IgD-negative memory B cell (primary cell): ENCODE measurements around the gene RASSF10. TPM values are rescaled to one million over a fixed set of nuclear protein-coding genes. Genes with fewer than 3 reads are reported as not detected.

Experiments
- H3K27ac Mint-ChIP-seq, 3 donors: one replicate each; pipeline ENCODE4 v1.8.0; 2020 to 2022; ENCODE audit warnings: mild to moderate bottlenecking in 3 of 3, mixed read lengths in 3 of 3, moderate library complexity in 1 of 3
- H3K27me3 Mint-ChIP-seq: one replicate; pipeline ENCODE4 v1.8.0; 2021; ENCODE audit warnings: mixed read lengths
- H3K36me3 Mint-ChIP-seq: one replicate; pipeline ENCODE4 v1.8.0; 2020; ENCODE audit warnings: mild to moderate bottlenecking, mixed read lengths
- H3K4me1 Mint-ChIP-seq, 3 donors: one replicate each; pipeline ENCODE4 v1.8.0; 2020 to 2022; ENCODE audit warnings: mixed read lengths in 3 of 3, mild to moderate bottlenecking in 1 of 3
- H3K4me3 Mint-ChIP-seq, 4 donors: one replicate each; pipeline ENCODE4 v1.8.0; 2020 to 2022; ENCODE audit warnings: mild to moderate bottlenecking in 4 of 4, mixed read lengths in 4 of 4, moderate library complexity in 3 of 4
- H3K9me3 Mint-ChIP-seq, 3 donors: one replicate each; pipeline ENCODE4 v1.8.0; 2020 to 2021; ENCODE audit warnings: mixed read lengths in 3 of 3, mild to moderate bottlenecking in 1 of 3
- polyA plus RNA-seq: library from polyadenylated mRNA; unstranded; fragments of 300-500 nt; fragmentation: Illumina TruSeq; gene quantifications from one replicate; pipeline ENCODE4 v1.2.3, GENCODE V29; 2021

Gene RASSF10
- polyA plus RNA-seq, 1 donor from 2014 or later: not detected

DNA sequence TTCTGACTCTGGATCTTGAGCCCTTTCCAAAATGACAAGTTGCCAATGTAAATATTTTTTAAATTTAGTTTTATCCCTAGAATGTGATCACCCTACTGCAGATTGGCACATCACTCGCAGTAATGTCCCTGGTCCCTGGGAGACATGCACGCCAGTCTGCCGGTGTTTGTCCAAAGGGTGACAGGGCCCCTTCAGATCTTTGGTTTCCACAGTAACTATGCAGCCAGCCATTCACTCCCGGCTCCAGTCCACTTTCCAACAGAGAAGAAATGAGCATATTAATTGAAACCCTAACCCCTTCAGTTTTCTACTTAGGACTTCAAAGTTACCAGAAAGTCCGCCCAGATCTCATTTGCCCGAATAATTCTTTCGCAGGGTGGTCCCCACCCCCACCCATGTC, 25.8 kb upstream of the RASSF10 start:
- Mint-ChIP-seq H3K27ac (no peak overlapping the region), H3K4me1 (no peaks in the 10 kb centered on the region), H3K27me3 (peaks cover 5% of the 10 kb centered on the region), H3K4me3 (no peak overlapping the region), H3K36me3 (no peaks in the 10 kb centered on the region), H3K9me3 (no peaks in the 10 kb centered on the region)

DNA sequence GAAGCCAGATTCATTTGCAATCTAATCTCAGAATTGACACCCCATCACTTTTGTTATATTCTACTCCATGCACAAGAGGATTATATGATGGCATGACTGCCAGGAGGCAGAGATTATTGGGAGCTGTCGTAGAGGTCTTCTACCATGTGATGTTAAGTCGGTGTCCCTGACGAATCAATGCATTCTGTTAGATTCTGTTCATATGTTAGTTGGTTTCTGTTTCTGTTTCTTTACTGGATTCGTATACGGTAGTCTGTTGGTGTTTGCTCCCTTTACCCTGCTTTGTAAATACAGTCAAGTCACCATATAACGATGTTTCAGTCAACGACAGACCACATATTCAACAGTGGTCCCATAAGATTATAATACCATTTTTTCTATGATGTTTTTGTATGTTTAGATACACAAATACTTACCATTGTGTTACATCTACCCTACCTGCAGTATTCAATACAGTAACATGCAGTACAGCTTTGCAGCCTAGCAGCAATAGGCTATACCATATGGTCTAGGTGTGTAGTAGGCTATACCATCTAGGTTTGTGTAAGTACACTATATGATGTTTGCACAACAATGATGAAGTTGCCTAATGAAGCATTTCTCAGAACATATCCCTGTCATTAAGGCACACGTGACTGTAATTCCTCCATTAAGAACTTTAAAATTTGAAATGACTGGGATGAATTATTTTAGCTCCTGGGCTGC, 22.8 kb upstream of the RASSF10 start:
- no peaks in the 10 kb centered on the region for H3K9me3 Mint-ChIP-seq
- H3K4me1 Mint-ChIP-seq: no peaks in the 10 kb centered on the region
- no peak overlapping the region for H3K27ac Mint-ChIP-seq
- H3K36me3 Mint-ChIP-seq: no peaks in the 10 kb centered on the region
- H3K4me3 Mint-ChIP-seq: no peak overlapping the region
- peaks cover 5% of the 10 kb centered on the region for H3K27me3 Mint-ChIP-seq

DNA sequence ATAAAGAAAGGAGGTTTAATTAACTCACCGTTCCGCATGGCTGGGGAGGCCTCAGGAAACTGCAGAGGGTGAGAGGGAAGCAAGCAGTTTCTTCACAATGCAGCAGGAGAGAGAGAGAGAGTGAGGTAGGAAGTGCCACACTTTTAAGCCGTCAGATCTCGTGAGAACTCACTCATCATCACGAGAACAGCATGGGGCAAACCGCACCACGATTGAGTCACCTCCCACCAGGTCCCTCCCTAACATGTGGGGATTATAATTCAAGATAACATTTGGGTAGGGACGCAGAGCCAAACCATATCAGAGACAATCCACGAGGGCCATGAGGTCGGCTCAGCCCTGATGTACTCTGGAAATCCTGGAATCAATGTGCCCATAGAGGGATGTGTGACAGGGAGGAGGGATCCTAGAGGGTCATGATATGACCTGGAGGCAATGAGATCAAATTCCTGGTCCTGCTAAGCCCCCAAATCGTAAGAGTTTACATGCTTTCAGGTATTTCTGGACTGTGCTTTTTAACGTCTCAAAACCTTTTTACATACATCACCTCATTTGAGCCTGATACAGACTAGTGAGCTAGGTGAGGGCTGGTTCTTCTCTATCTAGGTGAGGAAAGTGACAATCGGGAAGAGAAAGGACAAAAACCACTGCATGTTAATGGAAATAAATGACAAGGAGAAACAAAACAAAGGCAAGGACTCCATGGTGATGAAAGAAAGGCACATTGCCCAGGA, 19.5 kb upstream of the RASSF10 start:
- Mint-ChIP-seq H3K27ac (no peak overlapping the region), H3K4me3 (no peak overlapping the region), H3K4me1 (no peaks in the 10 kb centered on the region), H3K9me3 (peaks cover 0 to 2% (median 0%) of the 10 kb centered on the region in 3 donors), H3K36me3 (no peaks in the 10 kb centered on the region), H3K27me3 (peaks cover 5% of the 10 kb centered on the region)

DNA sequence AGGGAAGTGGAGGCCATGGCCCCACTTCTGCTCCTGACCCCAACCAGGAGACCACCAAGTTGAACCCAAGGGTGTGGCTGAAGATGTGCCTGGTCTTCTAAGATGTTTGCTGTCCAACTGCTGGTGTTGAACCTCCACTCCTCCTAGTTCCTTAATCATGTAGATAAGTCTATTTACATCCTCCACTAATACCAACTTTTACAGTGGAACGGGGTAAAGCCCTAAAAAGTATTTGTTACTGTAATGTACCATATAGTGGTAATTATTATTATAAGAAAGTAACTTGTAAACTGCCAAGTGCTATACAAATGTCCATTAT, 19.0 kb upstream of the RASSF10 start:
- H3K36me3 Mint-ChIP-seq: no peaks in the 10 kb centered on the region
- H3K4me3 Mint-ChIP-seq: no peak overlapping the region
- H3K9me3 Mint-ChIP-seq: peaks cover 0 to 2% (median 0%) of the 10 kb centered on the region in 3 donors
- H3K27me3 Mint-ChIP-seq: peaks cover 5% of the 10 kb centered on the region
- no peak overlapping the region for H3K27ac Mint-ChIP-seq
- no peaks in the 10 kb centered on the region for H3K4me1 Mint-ChIP-seq

DNA sequence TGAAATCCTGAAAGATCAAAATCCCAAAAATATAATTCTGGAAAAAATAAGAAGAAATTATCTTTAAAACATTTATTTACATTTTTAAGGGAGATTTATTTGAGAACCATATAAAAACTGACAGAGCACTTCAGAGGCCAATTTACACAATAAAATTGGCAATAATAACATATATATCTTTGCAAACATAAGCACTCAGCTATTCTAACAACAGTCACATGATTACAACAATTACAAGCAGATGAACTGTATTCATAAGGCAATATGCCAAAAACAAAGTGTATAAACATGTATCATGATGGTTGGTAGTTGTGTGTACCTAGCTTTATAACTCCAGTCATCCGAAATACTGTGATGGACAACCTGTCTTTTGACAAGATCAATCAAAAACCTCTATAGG, 17.7 kb upstream of the RASSF10 start:
- no peak overlapping the region for H3K27ac Mint-ChIP-seq
- no peaks in the 10 kb centered on the region for H3K4me1 Mint-ChIP-seq
- no peak overlapping the region for H3K4me3 Mint-ChIP-seq

DNA sequence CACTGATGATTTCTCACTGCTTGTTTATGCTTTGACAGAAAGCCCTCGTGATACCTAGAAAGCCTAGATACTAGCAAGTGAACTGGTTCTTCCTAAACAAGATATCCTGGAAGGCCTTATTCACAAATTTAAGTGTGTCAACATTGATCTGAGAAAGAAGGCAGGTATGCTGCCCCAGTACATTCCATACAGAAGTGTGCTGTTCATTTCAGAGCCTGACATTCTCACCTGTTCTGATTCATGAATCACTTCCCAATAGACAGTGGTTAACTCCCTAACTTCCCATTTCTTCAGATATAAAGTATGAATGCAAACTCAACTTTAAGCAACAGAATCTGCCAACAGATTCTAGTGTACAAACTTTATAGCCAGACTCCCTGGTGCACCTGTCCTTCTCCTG, 15.5 kb upstream of the RASSF10 start:
- H3K27me3 Mint-ChIP-seq: no peaks in the 10 kb centered on the region
- H3K4me1 Mint-ChIP-seq: no peaks in the 10 kb centered on the region
- no peak overlapping the region for H3K27ac Mint-ChIP-seq
- H3K4me3 Mint-ChIP-seq: no peak overlapping the region
- H3K9me3 Mint-ChIP-seq: peaks cover 0 to 2% (median 0%) of the 10 kb centered on the region in 3 donors
- H3K36me3 Mint-ChIP-seq: no peaks in the 10 kb centered on the region

More for the DNA sequence above, 17.7 kb upstream of the RASSF10 start:
- H3K9me3 Mint-ChIP-seq: peaks cover 0 to 2% (median 0%) of the 10 kb centered on the region in 3 donors
- H3K36me3 Mint-ChIP-seq: no peaks in the 10 kb centered on the region
- no peaks in the 10 kb centered on the region for H3K27me3 Mint-ChIP-seq

DNA sequence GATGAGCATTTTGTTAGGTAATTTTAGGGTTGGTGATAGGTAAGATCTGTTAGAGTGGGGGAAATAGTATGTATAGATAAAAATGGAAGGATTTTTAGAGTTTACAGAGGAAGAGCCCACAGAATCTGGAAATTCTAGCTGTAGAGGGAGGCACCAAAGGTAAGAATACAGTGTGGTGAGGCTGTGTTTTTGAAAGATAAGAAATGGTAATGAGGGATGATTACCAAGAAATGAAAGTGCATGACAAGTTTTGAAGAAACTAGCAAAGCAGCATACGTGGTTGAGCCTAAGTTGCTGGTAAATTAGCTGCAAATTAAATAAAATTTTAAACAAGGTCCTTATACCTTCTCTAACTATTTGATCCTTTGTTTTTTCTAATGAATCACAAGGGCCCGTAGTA, 14.6 kb upstream of the RASSF10 start:
- no peak overlapping the region for H3K4me3 Mint-ChIP-seq
- no peak overlapping the region for H3K27ac Mint-ChIP-seq
- H3K4me1 Mint-ChIP-seq: no peaks in the 10 kb centered on the region
- H3K9me3 Mint-ChIP-seq: peaks cover 0 to 2% (median 0%) of the 10 kb centered on the region in 3 donors
- H3K27me3 Mint-ChIP-seq: no peaks in the 10 kb centered on the region
- H3K36me3 Mint-ChIP-seq: no peaks in the 10 kb centered on the region

DNA sequence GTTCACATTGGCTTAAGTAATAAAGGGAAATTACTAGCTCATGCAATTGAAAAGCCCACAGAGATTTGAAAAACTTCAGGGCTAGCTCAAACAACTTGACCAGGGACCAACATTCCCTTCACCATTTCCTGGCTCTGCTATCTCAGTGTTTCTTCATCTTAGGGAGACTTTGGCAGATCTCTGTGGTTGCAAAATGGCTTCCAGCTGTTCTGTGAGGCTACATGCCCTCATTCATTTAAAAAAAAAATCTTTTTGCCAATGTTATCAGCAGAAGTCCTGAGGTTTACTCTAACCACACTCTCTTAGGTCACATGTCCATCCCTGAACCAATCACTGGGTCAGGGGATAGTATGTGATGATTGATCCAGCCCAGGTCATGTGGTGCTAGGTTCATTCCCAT, 13.9 kb upstream of the RASSF10 start:
- Mint-ChIP-seq H3K4me3 (no peak overlapping the region), H3K4me1 (no peaks in the 10 kb centered on the region), H3K27ac (no peak overlapping the region), H3K27me3 (no peaks in the 10 kb centered on the region), H3K9me3 (peaks cover 0 to 2% (median 0%) of the 10 kb centered on the region in 3 donors), H3K36me3 (no peaks in the 10 kb centered on the region)

DNA sequence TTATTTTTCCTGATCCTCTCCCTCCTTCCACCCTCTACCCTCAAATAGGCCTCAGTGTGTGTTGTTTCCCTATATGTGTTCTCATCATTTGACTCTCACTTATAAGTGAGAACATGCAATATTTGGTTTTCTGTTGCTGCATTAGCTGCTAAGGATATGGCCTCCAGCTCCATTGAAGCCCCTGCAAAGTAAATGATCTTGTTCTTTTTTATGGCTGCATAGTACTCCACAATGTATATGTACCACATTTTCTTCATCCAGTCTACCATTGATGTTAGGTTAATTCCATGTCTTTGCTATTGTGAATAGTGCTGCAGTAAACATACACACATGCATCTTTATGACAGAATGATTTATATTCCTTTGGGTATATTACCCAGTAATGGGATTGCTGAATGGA, 13.3 kb upstream of the RASSF10 start:
- H3K4me3 Mint-ChIP-seq: no peak overlapping the region
- H3K4me1 Mint-ChIP-seq: no peaks in the 10 kb centered on the region
- H3K27me3 Mint-ChIP-seq: no peaks in the 10 kb centered on the region
- H3K9me3 Mint-ChIP-seq: peaks cover 0 to 4% (median 0%) of the 10 kb centered on the region in 3 donors
- no peaks in the 10 kb centered on the region for H3K36me3 Mint-ChIP-seq
- H3K27ac Mint-ChIP-seq: no peak overlapping the region

DNA sequence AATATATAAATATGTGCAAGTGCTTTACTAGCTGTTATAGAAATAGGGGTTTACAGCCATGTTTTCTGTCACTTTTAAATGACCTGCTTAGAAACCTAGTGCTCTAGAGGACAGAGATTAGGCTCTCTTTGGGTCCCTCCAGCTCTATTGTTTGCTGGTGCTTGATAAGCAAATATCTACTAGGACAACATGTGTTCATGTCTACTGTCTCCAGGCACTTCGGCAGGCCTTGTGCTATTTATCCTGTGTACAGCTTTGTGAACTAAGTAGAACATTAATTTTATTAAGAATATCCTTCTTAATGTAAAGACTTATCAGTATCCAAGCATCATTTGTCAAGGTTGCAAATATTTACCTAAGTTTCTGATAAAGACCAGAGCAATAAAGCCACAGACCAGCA, 11.9 kb upstream of the RASSF10 start:
- H3K9me3 Mint-ChIP-seq: peaks cover 0 to 4% (median 2%) of the 10 kb centered on the region in 3 donors
- no peaks in the 10 kb centered on the region for H3K4me1 Mint-ChIP-seq
- no peaks in the 10 kb centered on the region for H3K36me3 Mint-ChIP-seq
- no peaks in the 10 kb centered on the region for H3K27me3 Mint-ChIP-seq
- no peak overlapping the region for H3K4me3 Mint-ChIP-seq
- H3K27ac Mint-ChIP-seq: no peak overlapping the region

DNA sequence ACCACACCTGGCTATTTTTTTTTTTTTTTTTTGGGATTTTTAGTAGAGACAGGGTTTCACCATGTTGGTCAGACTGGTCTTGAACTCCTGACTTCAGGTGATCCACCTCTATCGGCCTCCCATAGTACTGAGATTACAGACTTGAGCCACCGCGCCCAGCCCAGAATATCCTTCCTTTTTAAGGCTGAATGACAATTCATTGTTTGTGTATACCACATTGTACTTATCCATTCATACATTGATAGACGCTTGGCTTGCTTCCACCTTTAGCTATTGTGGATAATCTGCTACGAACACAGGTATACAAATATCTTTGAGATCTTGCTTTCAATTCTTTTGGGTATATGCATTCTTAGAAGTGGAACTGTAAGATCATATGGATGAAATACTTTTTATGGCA, 10.8 kb upstream of the RASSF10 start:
- Mint-ChIP-seq H3K9me3 (peaks cover 0 to 4% (median 2%) of the 10 kb centered on the region in 3 donors), H3K27ac (no peak overlapping the region), H3K27me3 (peaks cover 2% of the 10 kb centered on the region), H3K4me3 (no peak overlapping the region), H3K36me3 (no peaks in the 10 kb centered on the region), H3K4me1 (no peaks in the 10 kb centered on the region)

DNA sequence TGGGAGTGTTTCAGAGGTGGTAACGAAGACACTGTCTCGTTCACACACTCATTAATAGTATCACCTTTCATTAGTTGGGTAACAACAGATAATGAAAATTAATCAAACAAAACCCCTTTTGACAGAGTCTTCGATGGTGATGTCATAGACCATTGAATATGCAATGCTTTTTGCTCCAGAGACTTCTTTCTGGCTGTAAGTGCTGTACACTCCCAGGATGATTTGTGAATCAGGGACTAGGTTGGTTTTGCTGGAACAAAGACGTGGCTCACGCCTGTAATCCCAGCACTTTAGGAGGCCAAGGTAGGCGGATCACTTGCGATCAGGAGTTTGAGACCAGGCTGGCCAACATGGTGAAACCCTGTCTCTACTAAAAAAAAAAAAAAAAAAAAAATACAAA, 9.5 kb upstream of the RASSF10 start:
- H3K27me3 Mint-ChIP-seq: peaks cover 4% of the 10 kb centered on the region
- H3K36me3 Mint-ChIP-seq: no peaks in the 10 kb centered on the region

DNA sequence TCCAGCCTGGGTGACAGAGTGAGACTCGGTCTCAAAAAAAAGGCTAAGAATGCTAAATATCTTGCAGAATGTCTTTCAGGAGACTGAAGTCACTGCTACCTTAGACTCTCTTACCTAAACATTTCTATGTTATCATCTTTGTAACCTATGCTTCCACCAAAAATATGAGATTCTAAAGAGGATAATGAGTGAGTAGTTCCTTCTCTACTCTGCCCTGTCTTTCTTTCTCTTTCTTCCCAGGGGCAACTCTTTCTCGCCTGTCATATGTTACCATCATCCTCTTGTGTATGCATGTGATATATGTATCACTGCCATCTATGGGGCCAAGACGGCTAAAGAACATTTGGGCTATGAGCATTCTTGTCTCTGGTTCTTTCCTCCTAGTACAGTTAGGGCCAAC, 9.0 kb upstream of the RASSF10 start:
- peaks cover 0 to 2% (median 2%) of the 10 kb centered on the region in 3 donors for H3K9me3 Mint-ChIP-seq
- no peak overlapping the region for H3K4me3 Mint-ChIP-seq
- H3K27me3 Mint-ChIP-seq: peaks cover 4% of the 10 kb centered on the region
- no peaks in the 10 kb centered on the region for H3K36me3 Mint-ChIP-seq
- no peak overlapping the region for H3K27ac Mint-ChIP-seq
- H3K4me1 Mint-ChIP-seq: no peaks in the 10 kb centered on the region

More for the DNA sequence above, 9.5 kb upstream of the RASSF10 start:
- H3K4me1 Mint-ChIP-seq: no peaks in the 10 kb centered on the region
- H3K9me3 Mint-ChIP-seq: peaks cover 0 to 2% (median 2%) of the 10 kb centered on the region in 3 donors
- no peak overlapping the region for H3K27ac Mint-ChIP-seq
- no peak overlapping the region for H3K4me3 Mint-ChIP-seq

DNA sequence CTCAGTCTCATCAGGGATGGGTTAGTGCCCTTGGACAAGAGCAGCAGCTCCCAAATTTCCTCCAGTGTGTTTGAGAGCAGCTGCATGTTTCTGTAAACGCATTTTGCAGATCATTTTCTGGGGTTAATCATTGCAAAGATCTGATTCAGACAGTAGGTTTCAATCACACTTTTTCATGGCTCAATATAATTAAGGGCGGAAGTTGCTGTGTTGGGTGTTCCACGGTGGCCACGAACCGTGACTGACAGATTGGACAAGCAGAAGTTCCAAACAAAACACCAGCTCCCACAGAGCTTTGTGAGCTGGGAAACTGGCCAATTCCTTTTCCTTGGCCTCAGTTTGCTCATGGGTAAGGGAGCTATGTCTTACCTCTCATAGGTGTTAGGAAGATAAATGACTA, 8.4 kb upstream of the RASSF10 start:
- Mint-ChIP-seq H3K4me1 (no peaks in the 10 kb centered on the region), H3K36me3 (no peaks in the 10 kb centered on the region), H3K27me3 (peaks cover 4% of the 10 kb centered on the region), H3K9me3 (peaks cover 0 to 2% (median 2%) of the 10 kb centered on the region in 3 donors), H3K4me3 (no peak overlapping the region), H3K27ac (no peak overlapping the region)

DNA sequence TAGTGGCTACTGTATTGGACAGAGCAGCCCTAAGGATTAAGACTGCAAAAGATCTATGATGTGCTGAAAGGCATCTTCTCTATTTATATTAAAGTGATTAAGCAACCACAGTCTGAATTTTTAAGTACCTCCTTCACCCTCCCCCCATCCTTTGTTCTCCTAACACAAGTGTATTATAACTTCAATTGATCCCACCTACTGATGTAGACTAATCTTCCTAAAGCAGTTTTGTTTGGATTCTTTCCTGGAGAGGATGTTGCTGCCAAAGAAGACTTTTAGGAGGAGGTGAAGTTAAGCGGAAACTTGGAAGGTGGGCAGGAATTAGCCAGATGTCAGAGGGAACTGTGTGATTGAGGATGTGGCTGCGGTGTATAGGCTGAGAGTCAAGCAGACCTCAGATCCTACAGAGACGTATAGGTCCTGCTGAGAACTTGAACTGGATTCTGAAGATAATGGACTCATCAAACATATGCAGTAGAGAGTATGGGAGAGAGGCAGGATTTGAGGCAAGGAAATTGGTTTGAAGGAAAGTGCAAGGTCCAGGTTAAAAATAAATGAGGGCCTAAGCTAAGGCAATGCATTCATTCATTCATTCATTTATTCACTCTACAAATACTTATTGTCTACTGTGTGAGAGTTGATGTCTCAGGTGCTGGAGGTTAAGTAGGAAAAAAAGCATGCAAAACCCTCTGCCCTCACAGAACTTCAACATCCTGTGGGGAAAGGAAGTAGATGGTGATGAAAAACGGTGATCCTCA, 5.2 kb upstream of the RASSF10 start:
- Mint-ChIP-seq H3K27me3 (peaks cover 19% of the 10 kb centered on the region), H3K4me3 (no peak overlapping the region), H3K36me3 (no peaks in the 10 kb centered on the region)

More for the DNA sequence above, 5.2 kb upstream of the RASSF10 start:
- peaks cover 0 to 2% (median 2%) of the 10 kb centered on the region in 3 donors for H3K9me3 Mint-ChIP-seq
- no peaks in the 10 kb centered on the region for H3K4me1 Mint-ChIP-seq
- no peak overlapping the region for H3K27ac Mint-ChIP-seq
